ENCODE data around the gene CREB3L2. TPM values are rescaled to one million over a fixed set of nuclear protein-coding genes. Genes with fewer than 3 reads are reported as not detected.
"Not testable (repeated sequence)": the region's sequence is repeated elsewhere in the genome, so short reads cannot be mapped to it uniquely, and the experiment has no call there.

The CREB3L2 gene
- total RNA-seq, 1 experiment from 2014 or later = 60.6 TPM

DNA sequence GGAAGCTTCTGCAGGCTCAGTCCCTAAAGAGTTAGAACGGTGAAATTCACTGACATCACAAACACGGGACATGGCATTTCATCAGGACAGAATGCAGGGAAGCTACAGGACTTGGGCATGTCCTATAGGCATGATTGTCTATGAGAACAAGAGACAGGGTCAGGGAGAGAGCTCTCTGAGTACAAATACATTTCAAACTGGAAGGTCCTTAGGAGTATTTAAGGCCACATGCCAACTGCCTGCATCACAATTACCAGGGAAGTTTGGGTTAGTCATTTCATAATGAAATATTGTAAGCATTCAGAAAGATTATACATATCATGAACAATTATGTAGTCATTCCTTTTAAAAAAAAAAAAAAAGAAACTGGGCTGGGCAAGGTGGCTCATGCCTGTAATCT lies 71.3 kb downstream of the CREB3L2 start (continued):
- TF ChIP-seq SMAD3 (CRISPR knock-in tag; IDR thresholded peaks at IDR 0.05; ENCODE audit: borderline replicate concordance) (no peak), RELA (CRISPR knock-in tag; IDR thresholded peaks at IDR 0.05; ENCODE audit: borderline replicate concordance) (no peak), GRHL2 (CRISPR knock-in tag; IDR thresholded peaks at IDR 0.05; ENCODE audit: insufficient replicate concordance, severe bottlenecking) (no peak), ZNF121 (CRISPR knock-in tag; IDR thresholded peaks at IDR 0.05) (no peak), NFATC4 (CRISPR knock-in tag; IDR thresholded peaks at IDR 0.05) (no peak)
- TF ChIP-seq, protein P1, sequence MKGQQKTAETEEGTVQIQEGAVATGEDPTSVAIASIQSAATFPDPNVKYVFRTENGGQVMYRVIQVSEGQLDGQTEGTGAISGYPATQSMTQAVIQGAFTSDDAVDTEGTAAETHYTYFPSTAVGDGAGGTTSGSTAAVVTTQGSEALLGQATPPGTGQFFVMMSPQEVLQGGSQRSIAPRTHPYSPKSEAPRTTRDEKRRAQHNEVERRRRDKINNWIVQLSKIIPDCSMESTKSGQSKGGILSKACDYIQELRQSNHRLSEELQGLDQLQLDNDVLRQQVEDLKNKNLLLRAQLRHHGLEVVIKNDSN (CRISPR knock-in tag; IDR thresholded peaks at IDR 0.05) = no peak
- TF ChIP-seq, protein P2, sequence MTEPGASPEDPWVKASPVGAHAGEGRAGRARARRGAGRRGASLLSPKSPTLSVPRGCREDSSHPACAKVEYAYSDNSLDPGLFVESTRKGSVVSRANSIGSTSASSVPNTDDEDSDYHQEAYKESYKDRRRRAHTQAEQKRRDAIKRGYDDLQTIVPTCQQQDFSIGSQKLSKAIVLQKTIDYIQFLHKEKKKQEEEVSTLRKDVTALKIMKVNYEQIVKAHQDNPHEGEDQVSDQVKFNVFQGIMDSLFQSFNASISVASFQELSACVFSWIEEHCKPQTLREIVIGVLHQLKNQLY (CRISPR knock-in tag; IDR thresholded peaks at IDR 0.05) = no peak
- TF ChIP-seq, protein P3, sequence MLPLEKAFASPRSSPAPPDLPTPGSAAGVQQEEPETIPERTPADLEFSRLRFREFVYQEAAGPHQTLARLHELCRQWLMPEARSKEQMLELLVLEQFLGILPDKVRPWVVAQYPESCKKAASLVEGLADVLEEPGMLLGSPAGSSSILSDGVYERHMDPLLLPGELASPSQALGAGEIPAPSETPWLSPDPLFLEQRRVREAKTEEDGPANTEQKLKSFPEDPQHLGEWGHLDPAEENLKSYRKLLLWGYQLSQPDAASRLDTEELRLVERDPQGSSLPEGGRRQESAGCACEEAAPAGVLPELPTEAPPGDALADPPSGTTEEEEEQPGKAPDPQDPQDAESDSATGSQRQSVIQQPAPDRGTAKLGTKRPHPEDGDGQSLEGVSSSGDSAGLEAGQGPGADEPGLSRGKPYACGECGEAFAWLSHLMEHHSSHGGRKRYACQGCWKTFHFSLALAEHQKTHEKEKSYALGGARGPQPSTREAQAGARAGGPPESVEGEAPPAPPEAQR (CRISPR knock-in tag; IDR thresholded peaks at IDR 0.05) = no peak

- Mint-ChIP-seq H3K4me1 (peaks cover 15% of the 10 kb centered on the region), H3K27ac (no peak overlapping the region), H3K36me3 (peaks cover 41% of the 10 kb centered on the region), H3K27me3 (ENCODE audit: low read depth) (no peaks in the 10 kb centered on the region), H3K9me3 (peaks cover 5% of the 10 kb centered on the region), H3K4me3 (no peak overlapping the region)
- POLR2A ChIA-PET = no interaction called here
- TF ChIP-seq ZNF317 (CRISPR knock-in tag; IDR thresholded peaks at IDR 0.05; ENCODE audit: borderline replicate concordance, low read depth) (no peak), ETV6 (CRISPR knock-in tag; IDR thresholded peaks at IDR 0.05) (no peak)
- TF ChIP-seq, protein P4, sequence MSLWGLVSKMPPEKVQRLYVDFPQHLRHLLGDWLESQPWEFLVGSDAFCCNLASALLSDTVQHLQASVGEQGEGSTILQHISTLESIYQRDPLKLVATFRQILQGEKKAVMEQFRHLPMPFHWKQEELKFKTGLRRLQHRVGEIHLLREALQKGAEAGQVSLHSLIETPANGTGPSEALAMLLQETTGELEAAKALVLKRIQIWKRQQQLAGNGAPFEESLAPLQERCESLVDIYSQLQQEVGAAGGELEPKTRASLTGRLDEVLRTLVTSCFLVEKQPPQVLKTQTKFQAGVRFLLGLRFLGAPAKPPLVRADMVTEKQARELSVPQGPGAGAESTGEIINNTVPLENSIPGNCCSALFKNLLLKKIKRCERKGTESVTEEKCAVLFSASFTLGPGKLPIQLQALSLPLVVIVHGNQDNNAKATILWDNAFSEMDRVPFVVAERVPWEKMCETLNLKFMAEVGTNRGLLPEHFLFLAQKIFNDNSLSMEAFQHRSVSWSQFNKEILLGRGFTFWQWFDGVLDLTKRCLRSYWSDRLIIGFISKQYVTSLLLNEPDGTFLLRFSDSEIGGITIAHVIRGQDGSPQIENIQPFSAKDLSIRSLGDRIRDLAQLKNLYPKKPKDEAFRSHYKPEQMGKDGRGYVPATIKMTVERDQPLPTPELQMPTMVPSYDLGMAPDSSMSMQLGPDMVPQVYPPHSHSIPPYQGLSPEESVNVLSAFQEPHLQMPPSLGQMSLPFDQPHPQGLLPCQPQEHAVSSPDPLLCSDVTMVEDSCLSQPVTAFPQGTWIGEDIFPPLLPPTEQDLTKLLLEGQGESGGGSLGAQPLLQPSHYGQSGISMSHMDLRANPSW (CRISPR knock-in tag; conservative IDR thresholded peaks at IDR 0.05; ENCODE audit: low read depth) = no peak
- CTCF ChIA-PET = no interaction called here
- DNase-seq (ENCODE audit: low spot score) = no peak
- ATAC-seq = no peak
These were observed 73.3 kb downstream of the CREB3L2 start for GRCh38 chr7:137928626-137929025.

- no peak for DNase-seq (ENCODE audit: low spot score)
- CTCF ChIA-PET = no interaction called here
- no peaks in the 10 kb centered on the region for H3K27me3 Mint-ChIP-seq (ENCODE audit: low read depth)
- H3K9me3 Mint-ChIP-seq = peaks cover 5% of the 10 kb centered on the region
- no peak overlapping the region for H3K4me3 Mint-ChIP-seq
- ATAC-seq = no peak
- no peak overlapping the region for H3K27ac Mint-ChIP-seq
- H3K36me3 Mint-ChIP-seq = peaks cover 45% of the 10 kb centered on the region
- H3K4me1 Mint-ChIP-seq = peaks cover 3% of the 10 kb centered on the region
- POLR2A ChIA-PET = interaction anchor here (0.5 kb wide), 1 partner anchor 758 kb away, joined by 4 read pairs; no protein-coding TSS in a partner anchor
- TF ChIP-seq NR2C2 (CRISPR knock-in tag; IDR thresholded peaks at IDR 0.05) = no peak
- no peak for TF ChIP-seq ZNF263 (CRISPR knock-in tag; IDR thresholded peaks at IDR 0.05; ENCODE audit: low read depth)
- no peak for TF ChIP-seq CREM (CRISPR knock-in tag; IDR thresholded peaks at IDR 0.05)
These were observed 74.5 kb downstream of the CREB3L2 start for GRCh38 chr7:137927386-137927785.

DNA sequence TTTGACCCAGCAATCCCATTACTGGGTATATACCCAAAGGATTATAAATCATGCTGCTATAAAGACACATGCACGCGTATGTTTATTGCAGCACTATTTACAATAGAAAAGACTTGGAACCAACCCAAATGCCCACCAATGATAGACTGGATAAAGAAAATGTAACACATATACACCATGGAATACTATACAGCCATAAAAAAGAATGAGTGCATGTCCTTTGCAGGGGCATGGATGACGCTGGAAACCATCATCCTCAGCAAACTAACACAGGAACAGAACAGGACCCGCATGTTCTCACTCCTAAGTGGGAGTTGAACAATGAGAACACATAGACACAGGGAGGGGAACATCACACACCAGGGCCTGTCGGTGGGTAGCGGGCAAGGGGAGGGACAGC lies 75.7 kb downstream of the CREB3L2 start:
- H3K4me3 Mint-ChIP-seq; ATAC-seq; CTCF ChIA-PET; H3K9me3 Mint-ChIP-seq; DNase-seq (ENCODE audit: low spot score); POLR2A ChIA-PET; H3K27me3 Mint-ChIP-seq (ENCODE audit: low read depth); H3K27ac Mint-ChIP-seq: not testable (repeated sequence)
- Mint-ChIP-seq H3K4me1 (peaks cover 12% of the 10 kb centered on the region), H3K36me3 (peaks cover 48% of the 10 kb centered on the region)
